ENCODE results near the gene IMPDH2.
"Not testable (repeated sequence)": the region's sequence is repeated elsewhere in the genome, so short reads cannot be mapped to it uniquely, and the experiment has no call there.

The IMPDH2 gene

GRCh38 chr3:49021213-49021812 is 7.9 kb downstream of the IMPDH2 start:
- peak; percentile 94 for DNase-seq

- peak; percentile 55 for DNase-seq
These were observed 8.6 kb downstream of the IMPDH2 start for GRCh38 chr3:49020330-49021212.

GRCh38 chr3:49019941-49020329 is 9.3 kb downstream of the IMPDH2 start:
- peak; percentile 41 for DNase-seq

GRCh38 chr3:49018707-49019006 is 10.5 kb downstream of the IMPDH2 start:
- no peak for DNase-seq

- DNase-seq, result peak; percentile 69
These were observed 11.1 kb downstream of the IMPDH2 start, which contains the start of gene DALRD3 for GRCh38 chr3:49017971-49018706. Gene DALRD3, minus strand, starts transcription at chr3:49018580. Its CDS starts 16 bp downstream, at chr3:49018564.

GRCh38 chr3:49017229-49017970 is 11.8 kb downstream of the IMPDH2 start:
- DNase-seq, result peak; percentile 44

GRCh38 chr3:49016414-49017228 is 12.6 kb downstream of the IMPDH2 start:
- DNase-seq, result no peak

GRCh38 chr3:49015765-49016164 is 13.4 kb downstream of the IMPDH2 start:
- DNase-seq, result no peak

GRCh38 chr3:49015072-49015471 is 14.1 kb downstream of the IMPDH2 start:
- no peak for DNase-seq

- DNase-seq, result peak; percentile 72
These were observed 15.2 kb downstream of the IMPDH2 start for GRCh38 chr3:49013738-49014660.

GRCh38 chr3:49013113-49013737 is 16.0 kb downstream of the IMPDH2 start:
- DNase-seq, result no peak

GRCh38 chr3:49012441-49013017 is 16.7 kb downstream of the IMPDH2 start:
- DNase-seq, result peak; percentile 12

- DNase-seq, result no peak
These were observed 19.8 kb downstream of the IMPDH2 start for GRCh38 chr3:49009396-49009795.

- DNase-seq, result not testable (repeated sequence)
These were observed 20.6 kb downstream of the IMPDH2 start for GRCh38 chr3:49008627-49009026.

GRCh38 chr3:49007771-49008528 is 21.2 kb downstream of the IMPDH2 start:
- DNase-seq, result peak; percentile 69

- peak; percentile 93 for DNase-seq
These were observed 22.0 kb downstream of the IMPDH2 start, which contains the start of gene WDR6 for GRCh38 chr3:49007068-49007770. Gene WDR6, plus strand, starts transcription at chr3:49007391. Its CDS starts 41 bp downstream, at chr3:49007432.

- peak; percentile 47 for DNase-seq
These were observed 22.7 kb downstream of the IMPDH2 start for GRCh38 chr3:49006408-49007067.

GRCh38 chr3:49005998-49006397 is 23.2 kb downstream of the IMPDH2 start:
- no peak for DNase-seq

Measured in DMS53 (cell line).